H9 (cell line): Measurements from ENCODE around the gene IFNL3. TPM values are rescaled to one million over a fixed set of nuclear protein-coding genes. Genes with fewer than 3 reads are reported as not detected.

ENCODE experiments used
- DNase-seq: peaks from one replicate; pipeline ENCODE4 v3.0.0-alpha.2; 2017
- H2AFZ ChIP-seq: one replicate; pipeline ENCODE4 v1.6.1; 2013; ENCODE audit warnings: mild to moderate bottlenecking, low read length, control low read depth, moderate library complexity
- H2AK5ac ChIP-seq: 2 replicates; pipeline ENCODE4 v1.6.1; 2013; ENCODE audit warnings: low read length, control low read depth, mixed read lengths; ENCODE audit not compliant: insufficient read length
- H2BK120ac ChIP-seq: one replicate; pipeline ENCODE4 v1.6.1; 2013; ENCODE audit warnings: low read depth, mild to moderate bottlenecking, low read length, control low read depth, inconsistent platforms; ENCODE audit not compliant: poor library complexity, severe bottlenecking
- H2BK12ac ChIP-seq: 2 replicates; pipeline ENCODE4 v1.6.1; 2013; ENCODE audit warnings: low read length, control low read depth, mixed read lengths, low read depth; ENCODE audit not compliant: insufficient read length
- H2BK15ac ChIP-seq: 2 replicates; pipeline ENCODE4 v1.6.1; 2013; ENCODE audit warnings: low read depth, low read length, control low read depth
- H2BK20ac ChIP-seq: one replicate; pipeline ENCODE4 v1.6.1; 2013; ENCODE audit warnings: low read depth, mild to moderate bottlenecking, low read length, control low read depth, inconsistent platforms; ENCODE audit not compliant: poor library complexity, severe bottlenecking
- H2BK5ac ChIP-seq: 2 replicates; pipeline ENCODE4 v1.6.1; 2013; ENCODE audit warnings: low read length, control low read depth, mixed read lengths; ENCODE audit not compliant: insufficient read length
- H3K14ac ChIP-seq: 2 replicates; pipeline ENCODE4 v1.6.1; 2013; ENCODE audit warnings: low read length, control low read depth; ENCODE audit not compliant: insufficient read depth
- H3K18ac ChIP-seq: 2 replicates; pipeline ENCODE4 v1.6.1; 2013; ENCODE audit warnings: low read depth, mild to moderate bottlenecking, mixed read lengths, low read length, control low read depth; ENCODE audit not compliant: insufficient read length
- H3K23ac ChIP-seq: 2 replicates; pipeline ENCODE4 v1.6.1; 2013; ENCODE audit warnings: low read length, control low read depth, mixed read lengths, low read depth; ENCODE audit not compliant: insufficient read length
- H3K23me2 ChIP-seq: 2 replicates; pipeline ENCODE4 v1.6.1; 2013; ENCODE audit warnings: low read depth, mild to moderate bottlenecking, mixed read lengths, low read length, control low read depth; ENCODE audit not compliant: insufficient read length, poor library complexity, severe bottlenecking
- H3K27ac ChIP-seq: 2 replicates; pipeline ENCODE4 v1.5.1; 2013; ENCODE audit warnings: low read length, control low read depth, mixed read lengths, low read depth; ENCODE audit not compliant: insufficient read length
- H3K27me3 ChIP-seq: 2 replicates; pipeline ENCODE4 v1.6.1; 2013; ENCODE audit warnings: low read length, control low read depth, inconsistent platforms; ENCODE audit not compliant: insufficient read depth
- H3K4ac ChIP-seq: 2 replicates; pipeline ENCODE4 v1.6.1; 2013; ENCODE audit warnings: low read depth, mild to moderate bottlenecking, control low read depth, inconsistent platforms, low read length, moderate library complexity
- H3K4me1 ChIP-seq: 2 replicates; pipeline ENCODE4 v1.6.1; 2013; ENCODE audit warnings: low read length, control low read depth, inconsistent platforms; ENCODE audit not compliant: insufficient read depth
- H3K4me2 ChIP-seq: 2 replicates; pipeline ENCODE4 v1.6.1; 2013; ENCODE audit warnings: low read length, control low read depth, mixed read lengths; ENCODE audit not compliant: insufficient read length, insufficient read depth
- H3K56ac ChIP-seq: 2 replicates; pipeline ENCODE4 v1.6.1; 2013; ENCODE audit warnings: low read depth, mild to moderate bottlenecking, mixed read lengths, low read length, control low read depth; ENCODE audit not compliant: insufficient read length
- H3K79me1 ChIP-seq: 2 replicates; pipeline ENCODE4 v1.6.1; 2013; ENCODE audit warnings: low read depth, mild to moderate bottlenecking, moderate library complexity, low read length, control low read depth, inconsistent platforms; ENCODE audit not compliant: insufficient read depth, poor library complexity, severe bottlenecking
- H3K79me2 ChIP-seq: 2 replicates; pipeline ENCODE4 v1.6.1; 2013; ENCODE audit warnings: low read length, control low read depth, inconsistent platforms; ENCODE audit not compliant: insufficient read depth
- H3K9ac ChIP-seq: 2 replicates; pipeline ENCODE4 v1.6.1; 2013; ENCODE audit warnings: low read length, control low read depth, mixed read lengths; ENCODE audit not compliant: insufficient read length; ENCODE audit errors: extremely low read depth
- H3K9me3 ChIP-seq: one replicate; pipeline ENCODE4 v1.6.1; 2013; ENCODE audit warnings: low read depth, low read length, inconsistent platforms; ENCODE audit not compliant: control insufficient read depth
- H3T11ph ChIP-seq: one replicate; pipeline ENCODE4 v1.6.1; 2013; ENCODE audit warnings: mild to moderate bottlenecking, low read length, control low read depth, inconsistent platforms
- H4K20me1 ChIP-seq: one replicate; pipeline ENCODE4 v1.6.1; 2013; ENCODE audit not compliant: control insufficient read depth, insufficient read length, insufficient read depth
- H4K5ac ChIP-seq: 2 replicates; pipeline ENCODE4 v1.6.1; 2013; ENCODE audit warnings: low read depth, mild to moderate bottlenecking, mixed read lengths, low read length, control low read depth; ENCODE audit not compliant: insufficient read length
- H4K8ac ChIP-seq: replicated peaks from 2 replicates; pipeline ENCODE4 v1.6.1; 2013; ENCODE audit warnings: low read length, control low read depth, mixed read lengths, low read depth; ENCODE audit not compliant: insufficient read length
- H4K91ac ChIP-seq: 2 replicates; pipeline ENCODE4 v1.6.1; 2013; ENCODE audit warnings: low read depth, mild to moderate bottlenecking, moderate library complexity, mixed read lengths, low read length, control low read depth; ENCODE audit not compliant: insufficient read length
- H3K27ac Mint-ChIP-seq, 3 experiments: 2 replicates in 2 of 3; 3 replicates in 1 of 3; pipeline ENCODE4 v1.8.0; 2020 to 2021; ENCODE audit warnings: mixed read lengths in 3 of 3, mild to moderate bottlenecking in 1 of 3, moderate library complexity in 1 of 3
- H3K27me3 Mint-ChIP-seq: 2 replicates; pipeline ENCODE4 v1.8.0; 2021; ENCODE audit warnings: low read depth, mild to moderate bottlenecking, moderate library complexity, mixed read lengths
- H3K36me3 Mint-ChIP-seq, 3 experiments: 2 replicates in 2 of 3; 3 replicates in 1 of 3; pipeline ENCODE4 v1.8.0; 2020 to 2021; ENCODE audit warnings: low read depth in 3 of 3, mixed read lengths in 3 of 3; ENCODE audit not compliant: insufficient read depth in 1 of 3
- H3K4me1 Mint-ChIP-seq, 2 experiments: 2 replicates each; pipeline ENCODE4 v1.8.0; 2020; ENCODE audit warnings: mixed read lengths in 2 of 2
- H3K4me3 Mint-ChIP-seq, 2 experiments: 2 replicates in 1 of 2; 3 replicates in 1 of 2; pipeline ENCODE4 v1.8.0; 2020 to 2021; ENCODE audit warnings: mild to moderate bottlenecking in 2 of 2, mixed read lengths in 2 of 2, moderate library complexity in 1 of 2
- H3K9me3 Mint-ChIP-seq, 2 experiments: 2 replicates in 1 of 2; 3 replicates in 1 of 2; pipeline ENCODE4 v1.8.0; 2020; ENCODE audit warnings: mild to moderate bottlenecking in 2 of 2, mixed read lengths in 2 of 2, moderate library complexity in 1 of 2
- CTCF ChIP-seq: fragments of 200-600 bp; sonication (generic); conservative IDR thresholded peaks from 3 replicates; pipeline ENCODE4 v1.8.0; 2021; ENCODE audit warnings: antibody characterized with exemption, mild to moderate bottlenecking
- WGBS: extraction: QIAGEN DNeasy Blood & Tissue Kit; methylation state at CpG from one replicate; pipeline ENCODE4 v1.1.7; 2013; ENCODE audit warnings: missing lambda C conversion rate, low lambda C conversion rate, mixed read lengths; ENCODE audit not compliant: insufficient read length; ENCODE audit errors: extremely low coverage; 5-methylcytosine and 5-hydroxymethylcytosine counted together
- total RNA-seq: library from RNA; stranded (reverse); gene quantifications from 2 replicates; pipeline ENCODE4 v1.2.1, GENCODE V29; 2021

IFNL3 gene
- total RNA-seq, 1 experiment from 2014 or later, result not detected

GRCh38 chr19:39238209-39238608 lies 6.6 kb downstream of the IFNL3 start:
- H3K27me3 ChIP-seq, result no peaks in the 10 kb centered on the region; the same call in 1 of the 2 replicates
- Mint-ChIP-seq H3K4me1 (peaks cover 0 to 6% of the 10 kb centered on the region in 2 experiments; a peak in 2 of 4 replicates), H3K36me3 (no peaks in the 10 kb centered on the region), H3K4me3 (no peak overlapping the region), H3K27me3 (peaks cover 65% of the 10 kb centered on the region), H3K9me3 (no peaks in the 10 kb centered on the region), H3K27ac (no peak overlapping the region; a peak in 1 of 7 replicates)
- H3K4me1 ChIP-seq, result no peaks in the 10 kb centered on the region
- DNase-seq, result no peak
- no peak overlapping the region for H4K8ac ChIP-seq
- TF ChIP-seq CTCF, result no peak
- no peaks in the 10 kb centered on the region for H4K20me1 ChIP-seq
- H3K27ac ChIP-seq, result no peak overlapping the region
- no CpG with 5 or more reads among the region's 6 CpGs for WGBS
- no peaks in the 10 kb centered on the region for H3K23me2 ChIP-seq
- H2AFZ ChIP-seq, result no peak overlapping the region
- H2BK12ac ChIP-seq, result no peak overlapping the region
- no peak overlapping the region for H3K56ac ChIP-seq
- no peak overlapping the region for H3K23ac ChIP-seq
- H3K4me2 ChIP-seq, result no peak overlapping the region
- no peak overlapping the region for H2BK20ac ChIP-seq
- H3K4ac ChIP-seq, result no peak overlapping the region
- no peak overlapping the region for H3K9ac ChIP-seq
- H2BK15ac ChIP-seq, result no peak overlapping the region
- no peak overlapping the region for H3T11ph ChIP-seq
- H3K79me2 ChIP-seq, result no peaks in the 10 kb centered on the region
- H3K9me3 ChIP-seq, result no peaks in the 10 kb centered on the region
- H3K18ac ChIP-seq, result no peak overlapping the region
- H3K14ac ChIP-seq, result no peak overlapping the region
- no peak overlapping the region for H2BK5ac ChIP-seq
- no peak overlapping the region for H4K91ac ChIP-seq
- no peak overlapping the region for H2AK5ac ChIP-seq
- H3K79me1 ChIP-seq, result no peaks in the 10 kb centered on the region
- H2BK120ac ChIP-seq, result no peak overlapping the region
- H4K5ac ChIP-seq, result no peak overlapping the region
